ENCODE measurements around the gene TPRX1. TPM values are rescaled to one million over a fixed set of nuclear protein-coding genes. Genes with fewer than 3 reads are reported as not detected.
A peak's percentile ranks its signal among the peaks of the same experiment; 100 is the strongest.

Gene TPRX1
- total RNA-seq, 1 experiment from 2014 or later, result not detected

GRCh38 chr19:47797996-47798903, 6.1 kb downstream of the TPRX1 start:
- Histone ChIP-seq H3K4me1 (ENCODE audit: insufficient read depth, low read length, poor library complexity, severe bottlenecking) (no peaks in the 10 kb centered on the region), H3K36me3 (ENCODE audit: insufficient read depth, low read length, poor library complexity, severe bottlenecking) (no peaks in the 10 kb centered on the region), H3K27me3 (replicated peaks; ENCODE audit: insufficient read depth, low read depth, low read length, poor library complexity) (no peaks in the 10 kb centered on the region), H3K27ac (ENCODE audit: low read depth, low read length, poor library complexity, severe bottlenecking) (no peak overlapping the region), H3K4me3 (ENCODE audit: low read depth, low read length, poor library complexity, severe bottlenecking) (no peak overlapping the region), H3K9me3 (ENCODE audit: low read depth, low read length, poor library complexity, severe bottlenecking) (no peaks in the 10 kb centered on the region)
- POLR2A ChIA-PET (ENCODE audit: low non-redundant PET), result no interaction called here
- TF ChIP-seq EZH2 (IDR thresholded peaks at IDR 0.05; ENCODE audit: borderline replicate concordance, low read depth, low read length, poor library complexity, severe bottlenecking) (no peak), CTCF (conservative IDR thresholded peaks at IDR 0.05; ENCODE audit: low read depth, low read length) (no peak)
- BruUV-seq (replicated peaks), result no TSS peak
- DNase-seq (ENCODE audit: low spot score), result no peak
- CTCF ChIA-PET, result no interaction called here
- intact Hi-C loops (cut with micrococcal nuclease; ENCODE audit: unreplicated experiment), result no loop called here

- H3K4me3 ChIP-seq (ENCODE audit: low read depth, low read length, poor library complexity, severe bottlenecking), result no peak overlapping the region
- no TSS peak for BruUV-seq (replicated peaks)
- intact Hi-C loops (cut with micrococcal nuclease; ENCODE audit: unreplicated experiment), result no loop called here
- no peaks in the 10 kb centered on the region for H3K4me1 ChIP-seq (ENCODE audit: insufficient read depth, low read length, poor library complexity, severe bottlenecking)
- ChIA-PET POLR2A (ENCODE audit: low non-redundant PET) (no interaction called here), CTCF (no interaction called here)
- TF ChIP-seq CTCF (conservative IDR thresholded peaks at IDR 0.05; ENCODE audit: low read depth, low read length), result no peak
- no peak for TF ChIP-seq EZH2 (IDR thresholded peaks at IDR 0.05; ENCODE audit: borderline replicate concordance, low read depth, low read length, poor library complexity, severe bottlenecking)
- no peak for DNase-seq (ENCODE audit: low spot score)
- H3K9me3 ChIP-seq (ENCODE audit: low read depth, low read length, poor library complexity, severe bottlenecking), result no peaks in the 10 kb centered on the region
- H3K36me3 ChIP-seq (ENCODE audit: insufficient read depth, low read length, poor library complexity, severe bottlenecking), result no peaks in the 10 kb centered on the region
- no peak overlapping the region for H3K27ac ChIP-seq (ENCODE audit: low read depth, low read length, poor library complexity, severe bottlenecking)
- no peaks in the 10 kb centered on the region for H3K27me3 ChIP-seq (replicated peaks; ENCODE audit: insufficient read depth, low read depth, low read length, poor library complexity)
Observed at GRCh38 chr19:47796785-47797184, 7.6 kb downstream of the TPRX1 start.

GRCh38 chr19:47794526-47794925, 9.8 kb downstream of the TPRX1 start:
- TF ChIP-seq CTCF (conservative IDR thresholded peaks at IDR 0.05; ENCODE audit: low read depth, low read length), result peak; percentile 36
- TF ChIP-seq EZH2 (IDR thresholded peaks at IDR 0.05; ENCODE audit: borderline replicate concordance, low read depth, low read length, poor library complexity, severe bottlenecking), result no peak
- H3K9me3 ChIP-seq (ENCODE audit: low read depth, low read length, poor library complexity, severe bottlenecking), result no peaks in the 10 kb centered on the region
- no peak overlapping the region for H3K27ac ChIP-seq (ENCODE audit: low read depth, low read length, poor library complexity, severe bottlenecking)
- CTCF ChIA-PET, result interaction anchor here (0.6 kb wide), 1 partner anchor 18 kb away, joined by 14 read pairs; no protein-coding TSS in a partner anchor
- no peak overlapping the region for H3K4me3 ChIP-seq (ENCODE audit: low read depth, low read length, poor library complexity, severe bottlenecking)
- no peaks in the 10 kb centered on the region for H3K4me1 ChIP-seq (ENCODE audit: insufficient read depth, low read length, poor library complexity, severe bottlenecking)
- no peaks in the 10 kb centered on the region for H3K27me3 ChIP-seq (replicated peaks; ENCODE audit: insufficient read depth, low read depth, low read length, poor library complexity)
- POLR2A ChIA-PET (ENCODE audit: low non-redundant PET), result no interaction called here
- DNase-seq (ENCODE audit: low spot score), result no peak
- no peaks in the 10 kb centered on the region for H3K36me3 ChIP-seq (ENCODE audit: insufficient read depth, low read length, poor library complexity, severe bottlenecking)
- intact Hi-C loops (cut with micrococcal nuclease; ENCODE audit: unreplicated experiment), result no loop called here
- no TSS peak for BruUV-seq (replicated peaks)

All from A673 (cell line).